WERI-Rb-1 (cell line): ENCODE results near the gene HSP90AB1.
A peak's percentile ranks its signal among the peaks of the same experiment; 100 is the strongest.

ENCODE experiments used
- DNase-seq: peaks from one replicate; pipeline ENCODE4 v3.0.0-alpha.2; 2020
- H3K27ac ChIP-seq: fragments of 250-450 bp; sonication (Bioruptor Pico); 2 replicates; pipeline ENCODE4 v1.5.1; 2020; ENCODE audit warnings: mild to moderate bottlenecking, moderate library complexity
- H3K27me3 ChIP-seq: fragments of 250-450 bp; sonication (Bioruptor Pico); 2 replicates; pipeline ENCODE4 v1.5.1; 2021; ENCODE audit warnings: mild to moderate bottlenecking, low read depth, moderate library complexity; ENCODE audit not compliant: insufficient read depth, severe bottlenecking
- H3K36me3 ChIP-seq: fragments of 250-450 bp; sonication (Bioruptor Pico); 2 replicates; pipeline ENCODE4 v1.5.1; 2020; ENCODE audit warnings: mild to moderate bottlenecking, moderate library complexity
- H3K4me3 ChIP-seq: 2 replicates; pipeline ENCODE4 v1.5.1; 2011; ENCODE audit warnings: low read depth, mild to moderate bottlenecking, control low read depth, low read length
- H3K9me3 ChIP-seq: fragments of 250-450 bp; sonication (Bioruptor Pico); 2 replicates; pipeline ENCODE4 v1.5.1; 2021; ENCODE audit warnings: mild to moderate bottlenecking, moderate library complexity; ENCODE audit not compliant: severe bottlenecking
- TF ChIP-seq, protein P1 (sequence below): IDR thresholded peaks from 2 replicates; pipeline ENCODE4 v1.5.1; 2011; ENCODE audit warnings: low read depth, mild to moderate bottlenecking, control low read depth, inconsistent platforms, low read length

Gene HSP90AB1

GRCh38 chr6:44246663-44247337, at the start of gene HSP90AB1:
HSP90AB1 (plus strand) TSS chr6:44247101; CDS start chr6:44248630, 1,529 bp downstream.
- H3K4me3 ChIP-seq: peak within 1 kb of the TSS; percentile 91
- TF ChIP-seq, protein P1, sequence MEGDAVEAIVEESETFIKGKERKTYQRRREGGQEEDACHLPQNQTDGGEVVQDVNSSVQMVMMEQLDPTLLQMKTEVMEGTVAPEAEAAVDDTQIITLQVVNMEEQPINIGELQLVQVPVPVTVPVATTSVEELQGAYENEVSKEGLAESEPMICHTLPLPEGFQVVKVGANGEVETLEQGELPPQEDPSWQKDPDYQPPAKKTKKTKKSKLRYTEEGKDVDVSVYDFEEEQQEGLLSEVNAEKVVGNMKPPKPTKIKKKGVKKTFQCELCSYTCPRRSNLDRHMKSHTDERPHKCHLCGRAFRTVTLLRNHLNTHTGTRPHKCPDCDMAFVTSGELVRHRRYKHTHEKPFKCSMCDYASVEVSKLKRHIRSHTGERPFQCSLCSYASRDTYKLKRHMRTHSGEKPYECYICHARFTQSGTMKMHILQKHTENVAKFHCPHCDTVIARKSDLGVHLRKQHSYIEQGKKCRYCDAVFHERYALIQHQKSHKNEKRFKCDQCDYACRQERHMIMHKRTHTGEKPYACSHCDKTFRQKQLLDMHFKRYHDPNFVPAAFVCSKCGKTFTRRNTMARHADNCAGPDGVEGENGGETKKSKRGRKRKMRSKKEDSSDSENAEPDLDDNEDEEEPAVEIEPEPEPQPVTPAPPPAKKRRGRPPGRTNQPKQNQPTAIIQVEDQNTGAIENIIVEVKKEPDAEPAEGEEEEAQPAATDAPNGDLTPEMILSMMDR: no peak
- H3K36me3 ChIP-seq: peaks cover 49% of the 10 kb centered on the region
- DNase-seq: peak; percentile 100
- peak within 1 kb of the TSS; percentile 91 for H3K27ac ChIP-seq
- no peaks in the 10 kb centered on the region for H3K27me3 ChIP-seq
- no peaks in the 10 kb centered on the region for H3K9me3 ChIP-seq

GRCh38 chr6:44198684-44199083, 48.2 kb upstream of the HSP90AB1 start:
- no peak overlapping the region for H3K4me3 ChIP-seq

DNA sequence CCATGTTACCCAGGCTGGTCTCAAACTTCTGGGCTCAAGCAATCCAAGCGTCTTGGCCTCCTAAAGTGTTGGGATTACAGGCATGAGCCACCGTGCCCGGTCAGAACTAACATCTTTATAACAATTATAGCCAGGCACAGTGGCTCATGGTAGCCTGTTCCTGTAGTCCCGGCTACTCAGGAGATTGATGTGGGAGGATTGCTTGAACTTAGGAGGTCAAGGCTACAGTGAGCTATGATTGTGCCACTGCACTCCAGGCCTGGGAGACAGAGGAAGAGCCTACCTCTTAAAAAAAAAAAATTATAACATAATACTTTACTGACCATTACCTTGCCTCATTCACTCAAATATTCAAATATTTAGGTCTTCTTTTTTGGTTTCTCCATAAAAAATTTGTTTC, 47.0 kb upstream of the HSP90AB1 start:
- TF ChIP-seq, protein P1: no peak
- no peaks in the 10 kb centered on the region for H3K9me3 ChIP-seq
- no peak for DNase-seq
- H3K27me3 ChIP-seq: no peaks in the 10 kb centered on the region
- no peak overlapping the region for H3K4me3 ChIP-seq
- H3K27ac ChIP-seq: no peak overlapping the region
- no peaks in the 10 kb centered on the region for H3K36me3 ChIP-seq

More at GRCh38 chr6:44198684-44199083, 48.2 kb upstream of the HSP90AB1 start:
- Histone ChIP-seq H3K27ac (no peak overlapping the region), H3K36me3 (no peaks in the 10 kb centered on the region), H3K27me3 (no peaks in the 10 kb centered on the region), H3K9me3 (no peaks in the 10 kb centered on the region)
- TF ChIP-seq, protein P1: no peak
- no peak for DNase-seq

DNA sequence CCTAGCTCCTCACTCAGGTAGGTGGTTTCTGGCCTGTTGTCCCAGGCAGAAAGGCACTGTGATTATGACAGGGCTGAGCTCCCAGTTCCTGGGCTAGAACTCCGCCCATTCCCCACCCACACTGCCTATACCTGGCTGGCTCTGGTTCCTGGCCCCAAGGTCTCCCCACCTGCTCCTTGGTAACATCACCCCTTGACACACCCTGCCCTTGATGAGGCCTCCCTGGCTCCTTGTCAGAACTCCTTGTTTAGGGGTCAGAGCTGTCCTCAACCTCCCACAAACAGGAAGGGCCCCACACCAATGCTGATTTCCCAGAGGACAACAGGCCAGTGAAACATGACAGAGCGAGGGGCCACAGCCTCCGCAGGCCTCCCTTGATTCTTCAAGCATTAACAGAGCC, 45.7 kb upstream of the HSP90AB1 start:
- Histone ChIP-seq H3K4me3 (no peak overlapping the region), H3K36me3 (no peaks in the 10 kb centered on the region), H3K9me3 (no peaks in the 10 kb centered on the region), H3K27me3 (no peaks in the 10 kb centered on the region), H3K27ac (no peak overlapping the region)
- DNase-seq: no peak
- TF ChIP-seq, protein P1: no peak

DNA sequence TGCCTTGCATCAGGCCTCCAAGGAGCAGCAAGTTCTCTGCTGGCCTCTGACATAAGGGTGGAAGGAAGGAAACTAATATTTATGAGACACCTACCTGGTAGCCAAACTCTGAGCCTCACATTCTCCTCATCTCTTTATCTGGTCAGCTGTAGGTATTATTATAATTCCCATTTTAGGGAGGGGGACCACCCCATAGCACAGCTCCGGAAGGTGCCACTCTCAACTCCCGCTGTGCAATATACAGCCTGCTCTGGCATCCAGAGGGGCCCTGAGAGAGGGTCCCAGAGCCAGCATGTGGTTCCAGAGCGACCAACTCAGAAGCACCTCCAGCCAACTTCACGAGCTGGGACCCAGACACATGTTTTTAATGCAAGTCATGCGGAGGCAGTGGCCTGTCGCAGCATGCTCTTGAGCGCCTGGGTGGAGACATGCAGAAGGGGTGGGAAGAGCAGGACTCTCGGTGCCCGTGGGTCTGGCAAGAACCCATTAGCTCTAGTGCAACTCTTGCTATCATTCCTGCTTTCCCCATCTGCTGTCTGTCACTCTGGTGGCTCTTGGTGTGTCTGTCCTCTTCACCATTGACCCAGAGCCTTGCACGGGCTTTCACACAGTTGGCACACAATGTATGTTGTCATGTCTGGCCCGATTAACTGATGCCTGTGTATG, 45.1 kb upstream of the HSP90AB1 start:
- TF ChIP-seq, protein P1: no peak
- H3K27me3 ChIP-seq: no peaks in the 10 kb centered on the region
- H3K9me3 ChIP-seq: no peaks in the 10 kb centered on the region
- no peak overlapping the region for H3K4me3 ChIP-seq
- DNase-seq: no peak
- no peaks in the 10 kb centered on the region for H3K36me3 ChIP-seq
- no peak overlapping the region for H3K27ac ChIP-seq
